Psoas muscle (tissue), 8 donors: ENCODE results near the gene GNB3. TPM values are rescaled to one million over a fixed set of nuclear protein-coding genes. Genes with fewer than 3 reads are reported as not detected.
A peak's percentile ranks its signal among the peaks of the same experiment; 100 is the strongest.
"Not testable (repeated sequence)": the region's sequence is repeated elsewhere in the genome, so short reads cannot be mapped to it uniquely, and the experiment has no call there.

Experiments used
- ATAC-seq, 4 donors: fragments of 200-7000 bp; cut with Tn5 transposase; one replicate each; pipeline ENCODE4 v1.9.1; 2020; ENCODE audit warnings: moderate library complexity in 3 of 4, mild to moderate bottlenecking in 2 of 4
- DNase-seq, 2 donors: peaks; one replicate each; pipeline ENCODE4 v3.0.0-alpha.2; 2020
- H3K27ac ChIP-seq: fragments of 200-600 bp; one replicate; pipeline ENCODE4 v1.8.0; 2022
- H3K27me3 ChIP-seq, 3 donors: fragments of 200-600 bp in 1 of 3; one replicate each; pipeline versions ENCODE4 v1.6.1 to v1.8.0; 2013 to 2022; ENCODE audit warnings: low read length in 2 of 3, mild to moderate bottlenecking in 2 of 3, moderate library complexity in 1 of 3; ENCODE audit not compliant: insufficient read depth in 3 of 3
- H3K36me3 ChIP-seq, 2 donors: fragments of 200-600 bp in 1 of 2; one replicate each; pipeline versions ENCODE4 v1.6.1 to v1.8.0; 2013 to 2022; ENCODE audit warnings: low read depth in 1 of 2, mild to moderate bottlenecking in 1 of 2, moderate library complexity in 1 of 2; ENCODE audit not compliant: insufficient read depth in 1 of 2
- H3K4me1 ChIP-seq: fragments of 200-600 bp; one replicate; pipeline ENCODE4 v1.8.0; 2022
- H3K4me3 ChIP-seq: fragments of 200-600 bp; one replicate; pipeline ENCODE4 v1.8.0; 2022; ENCODE audit warnings: mild to moderate bottlenecking
- H3K9me3 ChIP-seq: fragments of 200-600 bp; one replicate; pipeline ENCODE4 v1.8.0; 2022
- CTCF ChIP-seq: fragments of 200-600 bp; IDR thresholded peaks from one replicate; pipeline ENCODE4 v1.8.0; 2022; ENCODE audit warnings: antibody characterized with exemption
- WGBS, 3 donors: extraction: QIAGEN DNeasy Blood & Tissue Kit; methylation state at CpG; one replicate each; pipeline versions ENCODE4 v1.1.6 to v1.1.7; 2013; 5-methylcytosine and 5-hydroxymethylcytosine counted together
- intact Hi-C, 2 donors: fragments of 100-400 bp; cut with DNase I; formaldehyde crosslinking; loops; one replicate each; pipeline versions ENCODE4 v1.11.0 to v1.14.2; 2022
- polyA plus RNA-seq, 3 donors: library from polyadenylated mRNA; stranded (reverse); fragments of 200-250 nt; gene quantifications; one replicate each; pipeline ENCODE4 v1.2.3, GENCODE V29; 2013
- total RNA-seq, 4 donors: library from RNA; stranded (reverse); fragmentation: NEBNext Ultra II Directional in 2 of 4; extraction: Animal tissue kit (Norgen Biotek cat#: 25700) in 2 of 4; gene quantifications; one replicate each; pipeline versions ENCODE4 v1.2.1 to v1.2.4, GENCODE V29; 2021 to 2023
- donor health status: healthy with polysubstance abuse.
- donor health status: DM: no; HTN: no; CAD: no; lungs with moderate emphysema.
- donor health status: Bipolar disorder and iron deficiency.
- donor health status: healthy.
- donor health status: DM: yes; HTN: yes; CAD: no.
- donor health status: DM: no; HTN: no; CAD: no.
- donor health status: DM: no; HTN: no; CAD: no.
- donor health status: DM: yes; HTN: yes; CAD: no.

Gene GNB3
- total and polyA plus RNA-seq, 7 donors, result 0.13 to 0.69 (median 0.30) TPM

GRCh38 chr12:6861391-6861790 lies 20.7 kb downstream of the GNB3 start:
- TF ChIP-seq CTCF, result no peak
- no peaks in the 10 kb centered on the region for H3K4me1 ChIP-seq
- intact Hi-C loops, result loop anchor here in 1 of 2 donors (10.0 kb wide), 1 partner anchor 253 kb away; no protein-coding TSS in a partner anchor
- no peak for DNase-seq
- peaks cover 15 to 100% of the 10 kb centered on the region in 2 donors for H3K36me3 ChIP-seq
- WGBS, 3 donors, result 90 to 98% (median 91%) methylated on average over 9 of the region's 9 CpGs
- no peaks in the 10 kb centered on the region for H3K27me3 ChIP-seq
- H3K4me3 ChIP-seq, result no peak overlapping the region
- H3K9me3 ChIP-seq, result no peaks in the 10 kb centered on the region
- no peak for ATAC-seq
- H3K27ac ChIP-seq, result no peak overlapping the region

DNA sequence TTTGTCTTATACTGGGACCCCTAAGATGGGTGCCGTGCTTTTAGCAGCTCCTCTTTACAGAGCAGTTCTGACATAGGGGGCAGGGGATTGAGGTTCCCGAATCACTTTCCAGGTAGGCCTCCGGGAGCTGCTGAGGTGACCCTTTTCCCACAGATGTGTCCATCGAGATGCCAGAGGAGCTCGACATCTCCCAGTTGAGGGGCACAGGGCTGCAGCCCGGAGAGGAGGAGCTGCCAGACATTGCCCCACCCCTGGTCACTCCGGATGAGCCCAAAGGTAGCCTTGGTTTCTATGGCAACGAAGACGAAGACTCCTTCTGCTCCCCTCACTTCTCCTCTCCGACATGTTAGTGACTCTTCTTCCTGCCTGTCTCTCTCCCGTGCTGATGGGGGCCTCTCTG lies 22.3 kb downstream of the GNB3 start:
- no peak for TF ChIP-seq CTCF

GRCh38 chr12:6863586-6864321 lies 23.0 kb downstream of the GNB3 start:
- ATAC-seq (no peak), DNase-seq (no peak)
- no peaks in the 10 kb centered on the region for H3K27me3 ChIP-seq
- intact Hi-C loops, result loop anchor here in 1 of 2 donors (10.0 kb wide), 1 partner anchor 251 kb away; no protein-coding TSS in a partner anchor
- peaks cover 8 to 77% of the 10 kb centered on the region in 2 donors for H3K36me3 ChIP-seq
- H3K27ac ChIP-seq, result no peak overlapping the region
- H3K4me3 ChIP-seq, result no peak overlapping the region
- no peak for TF ChIP-seq CTCF
- WGBS, 3 donors, result 92 to 94% (median 94%) methylated on average over 16 of the region's 16 CpGs
- no peaks in the 10 kb centered on the region for H3K9me3 ChIP-seq
- H3K4me1 ChIP-seq, result peaks cover 8% of the 10 kb centered on the region

More for the DNA sequence above, 22.3 kb downstream of the GNB3 start:
- Histone ChIP-seq H3K9me3 (no peaks in the 10 kb centered on the region), H3K36me3 (peaks cover 13 to 84% of the 10 kb centered on the region in 2 donors), H3K4me1 (peaks cover 6% of the 10 kb centered on the region), H3K27ac (no peak overlapping the region), H3K27me3 (no peaks in the 10 kb centered on the region), H3K4me3 (no peak overlapping the region)
- DNase-seq (no peak), ATAC-seq (no peak)
- intact Hi-C loops, result loop anchor here in 1 of 2 donors (10.0 kb wide), 1 partner anchor 252 kb away; no protein-coding TSS in a partner anchor
- WGBS, 3 donors, result 92% methylated on average over 11 of the region's 11 CpGs

GRCh38 chr12:6865307-6865706 lies 24.6 kb downstream of the GNB3 start:
- H3K27ac ChIP-seq, DNase-seq, ATAC-seq, H3K4me3 ChIP-seq, H3K27me3 ChIP-seq, H3K9me3 ChIP-seq: not testable (repeated sequence)
- 90 to 93% (median 91%) methylated on average over 5 of the region's 5 CpGs for WGBS, 3 donors
- Histone ChIP-seq H3K36me3 (peaks cover 7 to 77% of the 10 kb centered on the region in 2 donors), H3K4me1 (peaks cover 21% of the 10 kb centered on the region)
- intact Hi-C loops, result loop anchor here in 1 of 2 donors (5.0 to 10.0 kb wide), 2 partner anchors 72 to 249 kb away; no protein-coding TSS in a partner anchor

GRCh38 chr12:6866163-6866919 lies 25.6 kb downstream of the GNB3 start:
- no peak for ATAC-seq
- Histone ChIP-seq H3K27ac (peak overlapping the region; percentile 97), H3K27me3 (no peaks in the 10 kb centered on the region), H3K36me3 (peaks cover 7 to 77% of the 10 kb centered on the region in 2 donors), H3K4me3 (peak overlapping the region; percentile 94), H3K4me1 (peaks cover 26% of the 10 kb centered on the region), H3K9me3 (no peaks in the 10 kb centered on the region)
- no peak for TF ChIP-seq CTCF
- DNase-seq, result no peak
- 71 to 73% (median 72%) methylated on average over 18 to 19 of the region's 19 CpGs for WGBS, 3 donors
- intact Hi-C loops, result loop anchor here in 1 of 2 donors (5.0 to 10.0 kb wide), 2 partner anchors 71 to 248 kb away; no protein-coding TSS in a partner anchor
